Measurements from ENCODE around the gene TOR1AIP1.
"Not testable (repeated sequence)": the region's sequence is repeated elsewhere in the genome, so short reads cannot be mapped to it uniquely, and the experiment has no call there.

Gene TOR1AIP1

GRCh38 chr1:179955731-179956130 lies 73.6 kb downstream of the TOR1AIP1 start:
- DNase-seq (ENCODE audit: low read depth in 2 of 2): no peak
- H3K4me3 ChIP-seq (replicated peaks in 1 of 2; ENCODE audit: low read depth in 2 of 2, low read length in 2 of 2): peak overlapping the region; percentile 82 to 87
- TF ChIP-seq, protein P1, sequence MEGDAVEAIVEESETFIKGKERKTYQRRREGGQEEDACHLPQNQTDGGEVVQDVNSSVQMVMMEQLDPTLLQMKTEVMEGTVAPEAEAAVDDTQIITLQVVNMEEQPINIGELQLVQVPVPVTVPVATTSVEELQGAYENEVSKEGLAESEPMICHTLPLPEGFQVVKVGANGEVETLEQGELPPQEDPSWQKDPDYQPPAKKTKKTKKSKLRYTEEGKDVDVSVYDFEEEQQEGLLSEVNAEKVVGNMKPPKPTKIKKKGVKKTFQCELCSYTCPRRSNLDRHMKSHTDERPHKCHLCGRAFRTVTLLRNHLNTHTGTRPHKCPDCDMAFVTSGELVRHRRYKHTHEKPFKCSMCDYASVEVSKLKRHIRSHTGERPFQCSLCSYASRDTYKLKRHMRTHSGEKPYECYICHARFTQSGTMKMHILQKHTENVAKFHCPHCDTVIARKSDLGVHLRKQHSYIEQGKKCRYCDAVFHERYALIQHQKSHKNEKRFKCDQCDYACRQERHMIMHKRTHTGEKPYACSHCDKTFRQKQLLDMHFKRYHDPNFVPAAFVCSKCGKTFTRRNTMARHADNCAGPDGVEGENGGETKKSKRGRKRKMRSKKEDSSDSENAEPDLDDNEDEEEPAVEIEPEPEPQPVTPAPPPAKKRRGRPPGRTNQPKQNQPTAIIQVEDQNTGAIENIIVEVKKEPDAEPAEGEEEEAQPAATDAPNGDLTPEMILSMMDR (IDR thresholded peaks at IDR 0.05; ENCODE audit: low read depth, low read length): no peak

- no peak overlapping the region for H3K4me3 ChIP-seq (replicated peaks in 1 of 2; ENCODE audit: low read depth in 2 of 2, low read length in 2 of 2)
- TF ChIP-seq, protein P1 (IDR thresholded peaks at IDR 0.05; ENCODE audit: low read depth, low read length): no peak
- DNase-seq (ENCODE audit: low read depth in 2 of 2): no peak
Observed at GRCh38 chr1:179958359-179958758, 76.3 kb downstream of the TOR1AIP1 start.

DNA sequence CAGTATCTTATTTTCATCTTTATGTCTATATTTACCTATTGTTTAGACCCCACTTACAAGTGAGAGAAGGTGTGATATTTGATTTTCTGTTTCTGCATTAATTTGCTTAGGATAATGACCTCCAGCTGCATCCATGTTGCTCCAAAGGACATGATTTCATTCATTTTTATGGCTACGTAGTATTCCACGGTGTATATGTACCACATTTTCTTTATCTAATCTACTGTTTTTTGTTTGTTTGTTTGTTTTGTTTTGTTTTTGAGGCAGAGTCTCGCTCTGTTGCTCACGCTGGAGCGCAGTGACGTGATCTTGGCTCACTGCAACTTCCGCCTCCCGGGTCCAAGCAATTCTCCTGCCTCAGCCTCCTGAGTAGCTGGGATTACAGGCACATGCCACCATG lies 80.1 kb downstream of the TOR1AIP1 start:
- DNase-seq (ENCODE audit: low read depth in 2 of 2); H3K4me3 ChIP-seq (replicated peaks in 1 of 2; ENCODE audit: low read depth in 2 of 2, low read length in 2 of 2): not testable (repeated sequence)

DNA sequence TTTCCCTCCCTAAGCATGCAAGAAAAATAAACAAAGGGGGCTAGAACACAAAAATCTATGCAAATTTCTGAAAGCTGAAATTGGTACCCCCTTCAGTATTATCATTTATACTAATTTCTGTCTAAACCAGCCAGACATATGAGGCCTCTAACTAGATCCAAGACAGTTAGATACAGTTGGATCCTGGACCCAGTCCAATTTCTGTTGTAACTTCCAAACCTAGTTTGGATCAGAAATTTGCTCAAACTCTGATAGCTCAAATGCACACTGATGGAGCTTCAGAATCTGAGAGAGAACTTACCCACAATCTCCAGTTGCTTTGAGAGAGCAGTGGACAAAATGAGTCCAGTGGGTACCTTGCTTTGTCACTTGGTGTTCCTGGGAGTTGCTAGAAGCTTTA lies 84.5 kb downstream of the TOR1AIP1 start:
- no peak overlapping the region for H3K4me3 ChIP-seq (replicated peaks in 1 of 2; ENCODE audit: low read depth in 2 of 2, low read length in 2 of 2)
- TF ChIP-seq, protein P1 (IDR thresholded peaks at IDR 0.05; ENCODE audit: low read depth, low read length): no peak
- DNase-seq (ENCODE audit: low read depth in 2 of 2): peak in 1 of 2 donors; percentile 51

DNA sequence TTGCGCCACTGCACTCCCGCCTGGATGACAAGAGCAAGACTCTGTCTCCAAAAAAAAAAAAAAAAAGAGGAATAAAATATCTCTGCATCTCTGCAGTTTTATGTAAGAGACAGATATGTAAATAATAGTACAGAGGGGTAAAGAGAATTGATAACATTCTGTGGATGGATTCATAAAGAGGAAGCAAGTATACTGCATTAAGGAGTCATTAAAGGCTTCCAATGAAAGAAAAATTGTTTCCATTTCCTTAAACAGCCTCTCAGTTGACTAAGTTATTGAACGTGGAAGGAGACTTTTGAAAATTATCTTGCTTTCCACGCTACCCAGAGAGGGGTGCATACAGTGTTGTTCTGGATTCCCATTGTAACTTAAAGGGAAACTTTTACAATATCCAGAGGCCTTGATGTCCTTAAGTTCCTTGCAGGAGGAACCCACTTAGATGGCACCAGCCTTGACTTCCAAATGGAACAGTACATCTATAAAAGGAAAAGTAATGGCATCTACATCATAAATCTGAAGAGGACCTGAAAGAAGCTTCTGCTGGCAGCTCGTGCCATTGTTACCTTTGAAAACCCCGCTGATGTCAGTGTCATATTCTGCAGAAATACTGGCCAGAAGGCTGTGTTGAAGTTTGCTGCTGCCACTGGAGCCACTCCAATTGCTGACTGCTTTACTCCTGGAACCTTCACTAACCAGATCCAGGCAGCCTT lies 86.4 kb downstream of the TOR1AIP1 start:
- TF ChIP-seq, protein P1 (IDR thresholded peaks at IDR 0.05; ENCODE audit: low read depth, low read length): no peak
- no peak overlapping the region for H3K4me3 ChIP-seq (replicated peaks in 1 of 2; ENCODE audit: low read depth in 2 of 2, low read length in 2 of 2)
- DNase-seq (ENCODE audit: low read depth in 2 of 2): no peak

DNA sequence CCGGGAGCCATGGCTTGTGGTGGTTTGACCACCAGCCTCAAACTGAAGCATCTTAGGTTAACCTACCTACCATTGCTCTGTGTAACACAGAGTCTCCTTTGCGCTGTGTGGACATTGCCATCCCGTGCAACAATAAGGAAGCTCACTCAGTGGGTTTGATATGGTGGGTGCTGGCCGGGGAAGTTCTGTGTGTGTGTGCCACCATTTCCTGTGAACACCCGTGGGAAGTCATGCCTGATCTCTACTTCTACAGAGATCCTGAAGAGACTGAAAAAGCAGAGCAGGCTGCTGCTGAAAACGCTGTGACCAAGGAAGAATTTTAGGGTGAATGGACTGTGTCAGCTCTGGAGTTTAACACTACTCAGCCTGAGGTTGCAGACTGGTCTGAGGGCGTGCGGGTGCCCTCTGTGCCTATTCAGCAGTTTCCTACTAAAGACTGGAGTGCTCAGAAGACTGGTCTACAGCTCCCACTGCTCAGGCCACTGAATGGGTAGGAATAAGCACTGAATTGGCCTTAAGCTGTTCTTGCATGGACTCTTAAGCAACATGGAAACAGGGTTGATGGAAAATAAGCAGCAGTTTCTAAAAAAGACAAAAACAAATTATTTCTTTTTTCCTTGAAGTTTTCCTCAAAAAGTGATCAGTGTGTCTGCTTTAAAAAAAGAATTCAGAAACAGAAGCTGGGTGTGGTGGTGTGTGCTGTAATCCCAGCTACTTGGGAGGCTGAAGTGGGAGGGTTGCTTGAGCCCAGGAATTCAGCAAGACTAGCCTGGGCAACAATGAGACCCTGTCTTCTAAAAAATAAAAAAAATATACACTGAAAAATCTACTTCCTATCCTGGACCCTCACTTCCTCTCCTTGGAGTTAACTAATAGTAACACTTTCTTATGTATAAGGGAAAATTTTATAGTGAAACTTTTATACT lies 87.2 kb downstream of the TOR1AIP1 start:
- DNase-seq (ENCODE audit: low read depth in 2 of 2): peak; percentile 42 to 47
- no peak overlapping the region for H3K4me3 ChIP-seq (replicated peaks in 1 of 2; ENCODE audit: low read depth in 2 of 2, low read length in 2 of 2)
- TF ChIP-seq, protein P1 (IDR thresholded peaks at IDR 0.05; ENCODE audit: low read depth, low read length): no peak

All from cardiac fibroblast (primary cell).